GM13977 (cell line): ENCODE results near the gene HEBP1.

Experiments used
- DNase-seq: peaks from one replicate; pipeline ENCODE4 v3.0.0; 2012; ENCODE audit warnings: low spot score
- CTCF ChIP-seq: IDR thresholded peaks from 2 replicates; pipeline ENCODE4 v1.5.1; 2012; ENCODE audit warnings: mild to moderate bottlenecking, control low read depth; ENCODE audit not compliant: insufficient read depth; ENCODE audit errors: extremely low read depth, missing control alignments
- in situ Hi-C: fragments of 300-500 bp; cut with MboI; formaldehyde crosslinking; loops from one replicate; pipeline ENCODE4 v1.12.0; 2022; ENCODE audit warnings: low sequenced_read_pairs, low pct_unique_long_range_greater_than_20kb, mixed read lengths, inconsistent platforms; ENCODE audit not compliant: unreplicated experiment

Gene HEBP1

GRCh38 chr12:12929696-12930095 is 70.4 kb downstream of the HEBP1 start:
- TF ChIP-seq CTCF = no peak
- in situ Hi-C loops = no loop called here
- no peak for DNase-seq

- DNase-seq = no peak
- in situ Hi-C loops = no loop called here
- TF ChIP-seq CTCF = no peak
Measured at GRCh38 chr12:12927211-12928079, 72.6 kb downstream of the HEBP1 start.

- in situ Hi-C loops = no loop called here
- DNase-seq = no peak
- no peak for TF ChIP-seq CTCF
Measured at GRCh38 chr12:12926571-12927071, 73.4 kb downstream of the HEBP1 start.

- no peak for TF ChIP-seq CTCF
- DNase-seq = no peak
- in situ Hi-C loops = no loop called here
Measured at GRCh38 chr12:12925388-12925787, 74.7 kb downstream of the HEBP1 start.
